K562 (cell line): ENCODE measurements around the gene HSD11B1. TPM values are rescaled to one million over a fixed set of nuclear protein-coding genes. Genes with fewer than 3 reads are reported as not detected.
A peak's percentile ranks its signal among the peaks of the same experiment; 100 is the strongest.

Source experiments
- BCLAF1 ChIP-seq, 2 experiments: fragments of 450-650 bp in 1 of 2; IDR thresholded peaks; 2 replicates each; pipeline ENCODE4 v1.6.1; 2011 to 2017; ENCODE audit warnings: low read depth in 2 of 2, antibody characterized with exemption in 1 of 2, borderline replicate concordance in 1 of 2, low read length in 1 of 2, mild to moderate bottlenecking in 1 of 2, mixed read lengths in 1 of 2; ENCODE audit not compliant: control insufficient read depth in 1 of 2
- CBX8 ChIP-seq: fragments of 200-600 bp; sonication (generic); IDR thresholded peaks from 2 replicates; pipeline ENCODE4 v1.6.1; 2012; ENCODE audit warnings: borderline replicate concordance, mixed run types, low read depth, mild to moderate bottlenecking, moderate library complexity, mixed read lengths, low read length, control low read depth, inconsistent platforms; ENCODE audit not compliant: poor library complexity, severe bottlenecking; ENCODE audit errors: extremely low read depth
- CSDE1 ChIP-seq, 2 experiments: fragments of 450-650 bp; IDR thresholded peaks; 2 replicates each; pipeline ENCODE4 v1.6.1; 2016; ENCODE audit warnings: mild to moderate bottlenecking in 1 of 2
- CUX1 ChIP-seq: fragments of 200-800 bp; sonication (Bioruptor generic); IDR thresholded peaks from 2 replicates; pipeline ENCODE4 v1.6.1; 2016; ENCODE audit warnings: missing genetic modification characterization, missing compliant biosample characterization
- FOSL1 ChIP-seq: fragments of 200-800 bp; sonication (Bioruptor generic); conservative IDR thresholded peaks from 2 replicates; pipeline ENCODE4 v1.6.1; 2016; ENCODE audit warnings: missing genetic modification characterization, missing compliant biosample characterization
- SMAD1 ChIP-seq: fragments of 150-350 bp; IDR thresholded peaks from 2 replicates; pipeline ENCODE4 v1.6.1; 2014; ENCODE audit warnings: low read length, low read depth; ENCODE audit not compliant: partially characterized antibody
- THAP12 ChIP-seq: fragments of 250-450 bp; sonication (Bioruptor Pico); IDR thresholded peaks from 2 replicates; pipeline ENCODE4 v1.9.0; 2021; ENCODE audit warnings: mild to moderate bottlenecking, inconsistent platforms
- ZNF583 ChIP-seq: fragments of 250-450 bp; sonication (Bioruptor Pico); IDR thresholded peaks from 2 replicates; pipeline ENCODE4 v1.4.0; 2020
- polyA plus RNA-seq, 8 experiments: library from polyadenylated mRNA; depleted of rRNA in 4 of 8; stranded (reverse) in 5 of 8; unstranded in 3 of 8; fragments of >200 nt; fragmentation: Nextera tagmentation in 2 of 8; fragmentation: Illumina TruSeq in 1 of 8; extraction: Ambion mirVana in 2 of 8; extraction: Trizol in 1 of 8; gene quantifications; 2 replicates each; pipeline versions ENCODE4 v1.2.1 to v1.2.3, GENCODE V29; 2011 to 2014; ENCODE audit warnings: inconsistent platforms in 1 of 8, missing spikeins in 1 of 8
- total RNA-seq, 7 experiments: library from RNA; depleted of rRNA in 6 of 7; stranded (reverse); fragments of >200 nt in 6 of 7; fragmentation: Illumina TruSeq in 2 of 7; extraction: Trizol in 2 of 7; gene quantifications; 2 replicates each; pipeline versions ENCODE4 v1.2.1 to v1.2.3, GENCODE V29; 2011 to 2021; ENCODE audit warnings: low replicate concordance in 1 of 7

The HSD11B1 gene
- total and polyA plus RNA-seq, 9 of the 15 experiments (the other 6 are each of a cell fraction or from before 2014, with no cell fraction given), result 0.04 to 0.16 TPM; not detected in 7

- no peak for TF ChIP-seq THAP12 (CRISPR knock-in tag)
- no peak for TF ChIP-seq CSDE1 (IDR thresholded peaks at IDR 0.05)
- 0 out of 2 replicates have a peak, but pooled peaks have one; percentile 6 for TF ChIP-seq ZNF583 (CRISPR knock-in tag)
- no peak for TF ChIP-seq CBX8
- peak; percentile 78 for TF ChIP-seq FOSL1 (tag)
- TF ChIP-seq SMAD1, result no peak
- no peak for TF ChIP-seq CUX1 (CRISPR knock-in tag)
- 0 out of 4 replicates have a peak, but pooled peaks of 1 of the 2 experiments have one; percentile 26 for TF ChIP-seq BCLAF1 (IDR thresholded peaks at IDR 0.05; ENCODE audit: borderline replicate concordance in 1 of 2, control insufficient read depth in 1 of 2, low read depth in 2 of 2, low read length in 1 of 2)
Observed at GRCh38 chr1:209747580-209748262, 43.1 kb downstream of the HSD11B1 start (continued).
